Mucosa of gallbladder (tissue), 1 donor: Measurements from ENCODE around the gene RBM26. TPM values are rescaled to one million over a fixed set of nuclear protein-coding genes. Genes with fewer than 3 reads are reported as not detected.

Source experiments
- DNase-seq: peaks from one replicate; pipeline ENCODE4 v3.0.0-alpha.2; 2020; ENCODE audit warnings: low spot score
- total RNA-seq: library from RNA; stranded (reverse); gene quantifications from one replicate; pipeline ENCODE4 v1.2.1, GENCODE V29; 2021
- donor health status: DM: no; HTN: no; CAD: no.

RBM26 gene
- total RNA-seq, 1 donor from 2014 or later = 29.7 TPM

DNA sequence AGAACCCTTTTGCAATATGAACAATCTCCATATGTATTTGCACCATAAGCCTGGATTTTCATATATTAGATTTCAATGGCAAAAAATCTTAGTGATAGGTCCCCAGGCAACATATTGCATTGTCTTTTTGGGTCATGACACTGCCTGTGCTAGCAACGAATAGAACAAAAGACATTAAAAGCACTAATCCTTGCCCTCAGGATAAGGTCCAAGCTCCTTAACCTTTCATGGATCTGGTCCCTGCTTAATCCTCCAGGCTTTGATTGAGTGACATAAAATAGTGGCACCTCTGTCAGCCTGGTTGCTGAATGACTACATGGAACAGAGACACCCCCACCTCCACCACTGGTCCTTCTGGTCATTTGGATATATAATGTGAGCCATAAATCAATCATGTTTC lies 134.4 kb downstream of the RBM26 start:
- no peak for DNase-seq

DNA sequence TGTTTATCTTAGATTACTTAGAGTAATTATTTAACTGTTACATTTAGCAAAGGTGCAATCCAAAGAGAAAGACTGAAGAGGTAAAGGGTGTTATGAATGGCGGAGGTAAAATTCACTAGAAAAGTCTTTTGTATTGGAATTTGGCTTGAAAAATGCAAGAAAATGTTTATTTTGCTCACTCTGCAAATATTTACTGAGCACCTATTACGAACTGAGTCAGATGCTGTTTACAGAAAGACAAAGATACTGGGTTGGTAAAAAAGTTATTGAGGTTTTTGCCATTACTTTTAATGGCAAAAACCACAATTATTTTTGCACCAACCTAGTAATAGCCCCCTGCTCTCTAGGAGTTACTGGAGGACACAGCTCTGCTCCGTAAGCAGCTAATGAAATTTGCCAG lies 135.2 kb downstream of the RBM26 start:
- no peak for DNase-seq

Other genes starting within 250 kb of the RBM26 start
- gene NDFIP2, start 74.9 kb upstream of the RBM26 start, total RNA-seq = 46.7 TPM